HG03139 (cell line): ENCODE data around the gene MGME1.
"Not testable (repeated sequence)": the region's sequence is repeated elsewhere in the genome, so short reads cannot be mapped to it uniquely, and the experiment has no call there.

Source experiments
- ATAC-seq: cut with Tn5 transposase; IDR thresholded peaks from one replicate; pipeline ENCODE4 v1.9.1; 2021; ENCODE audit not compliant: unreplicated experiment

Gene MGME1

DNA sequence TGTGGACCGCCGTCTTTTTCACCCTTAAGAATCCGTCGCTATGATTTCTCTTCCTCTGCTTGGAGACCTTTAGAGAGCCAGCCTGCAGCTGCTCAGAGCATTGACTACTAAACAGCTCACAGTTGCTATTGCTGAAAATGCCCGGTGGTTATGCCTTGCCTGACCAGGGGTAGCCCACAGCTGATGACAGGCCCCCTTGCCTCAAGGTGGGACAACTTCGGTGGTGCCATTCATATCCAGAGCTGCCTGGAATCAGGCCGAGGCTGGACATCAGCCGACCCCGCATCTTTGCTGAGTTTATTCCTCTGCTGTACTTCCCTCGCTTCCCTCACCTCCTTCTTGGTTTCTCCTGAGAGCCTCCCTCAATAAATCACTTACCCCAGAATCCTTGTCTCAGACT, 49.3 kb downstream of the MGME1 start:
- ATAC-seq = no peak

DNA sequence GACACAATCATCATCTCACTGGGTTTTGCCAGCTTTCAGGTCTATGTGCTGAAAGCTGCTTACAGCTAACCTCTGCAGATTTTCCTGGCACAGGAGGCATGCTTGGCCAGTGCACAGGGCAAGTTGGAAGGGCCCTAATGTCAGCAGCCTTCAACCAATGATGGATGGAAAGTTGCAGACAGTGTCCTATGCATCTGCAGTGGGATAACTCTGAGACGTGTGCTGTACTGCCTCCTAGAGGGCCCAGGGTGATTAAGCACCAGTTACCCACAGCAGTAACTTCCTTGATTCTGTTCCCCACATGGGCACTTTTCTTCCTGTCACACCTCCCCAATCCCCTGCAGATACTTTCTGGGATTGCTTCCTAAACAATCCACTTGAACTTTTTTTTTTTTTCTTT, 50.2 kb downstream of the MGME1 start:
- no peak for ATAC-seq

DNA sequence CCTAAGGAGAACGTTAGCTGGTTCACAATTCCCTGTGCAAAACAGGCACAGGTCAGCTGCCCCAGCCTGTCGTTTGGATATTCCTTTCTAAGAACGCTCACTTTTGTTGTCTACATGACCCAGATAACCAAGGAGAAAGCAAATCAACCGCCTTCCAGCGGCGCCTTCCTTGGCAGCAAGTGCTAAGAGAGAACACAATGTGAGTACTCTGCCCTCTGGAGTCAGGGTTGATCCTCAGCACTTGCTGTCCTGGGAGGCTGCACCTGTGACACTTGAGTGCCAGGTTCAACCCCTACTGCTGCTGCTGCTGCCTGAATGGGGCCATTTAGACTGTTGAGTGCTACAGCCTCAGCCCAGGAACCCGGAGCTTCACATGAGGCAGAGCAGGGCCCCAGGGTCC, 52.1 kb downstream of the MGME1 start:
- ATAC-seq = no peak

DNA sequence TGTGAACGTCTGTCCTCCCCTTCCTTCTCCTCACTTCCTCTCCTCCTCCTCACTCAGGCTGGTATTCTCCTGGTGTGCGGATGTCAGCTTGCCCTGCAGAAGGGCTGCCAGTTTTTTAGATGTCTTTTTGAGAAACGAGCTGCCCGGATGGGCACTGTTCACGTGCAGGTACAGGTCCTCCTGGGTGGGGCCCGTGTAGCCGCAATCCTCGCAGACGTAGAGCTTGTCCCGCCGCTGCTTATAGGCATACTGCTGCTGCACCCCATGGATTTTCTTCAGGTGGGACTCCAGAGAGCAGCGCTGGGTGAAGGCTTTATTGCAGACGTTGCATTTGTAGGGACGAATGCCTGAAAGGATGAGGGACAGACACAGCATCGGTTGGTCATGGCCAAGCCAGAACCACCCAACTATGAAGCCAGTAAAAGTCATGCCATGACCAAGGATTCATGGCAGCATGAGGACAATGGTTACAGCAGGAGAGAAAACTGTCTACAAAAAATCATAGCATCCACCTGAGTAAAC, 55.8 kb downstream of the MGME1 start:
- ATAC-seq = no peak

DNA sequence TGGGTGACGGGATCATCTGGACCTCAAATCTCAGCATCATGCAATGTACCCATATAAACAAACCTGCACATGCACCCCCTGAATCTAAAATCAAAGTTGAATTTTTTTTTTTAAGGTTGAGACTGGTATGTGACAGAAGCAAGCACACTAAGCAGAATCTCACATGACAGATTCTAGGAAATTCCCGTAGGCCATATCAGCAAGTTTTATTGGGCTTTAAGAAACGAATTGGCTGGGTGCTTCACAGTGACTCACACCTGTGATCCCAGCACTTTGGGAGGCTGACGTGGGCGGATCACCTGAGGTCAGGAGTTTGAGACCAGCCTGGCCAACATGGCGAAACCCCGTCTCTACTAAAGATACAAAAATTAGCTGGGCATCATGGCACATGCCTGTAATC, 58.2 kb downstream of the MGME1 start:
- ATAC-seq = not testable (repeated sequence)

DNA sequence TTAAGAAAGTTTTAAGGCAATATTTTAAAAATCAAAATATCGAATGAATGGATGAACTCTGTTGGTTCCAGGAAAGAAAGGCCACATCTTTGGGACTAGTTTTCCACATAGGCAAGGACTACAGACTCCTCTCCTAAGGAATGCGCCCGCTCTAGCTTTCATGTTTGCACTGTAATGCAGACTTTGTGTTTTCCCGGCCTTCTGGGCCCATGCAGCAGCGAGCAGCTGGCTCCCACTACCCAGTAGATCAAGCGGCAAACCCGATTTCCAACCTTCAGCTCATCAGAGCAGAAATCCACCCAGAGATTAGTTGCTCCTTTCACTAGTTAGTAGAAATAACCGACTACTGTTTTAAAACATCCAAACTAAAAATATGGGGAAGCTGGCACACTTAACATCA, 61.2 kb downstream of the MGME1 start:
- no peak for ATAC-seq

DNA sequence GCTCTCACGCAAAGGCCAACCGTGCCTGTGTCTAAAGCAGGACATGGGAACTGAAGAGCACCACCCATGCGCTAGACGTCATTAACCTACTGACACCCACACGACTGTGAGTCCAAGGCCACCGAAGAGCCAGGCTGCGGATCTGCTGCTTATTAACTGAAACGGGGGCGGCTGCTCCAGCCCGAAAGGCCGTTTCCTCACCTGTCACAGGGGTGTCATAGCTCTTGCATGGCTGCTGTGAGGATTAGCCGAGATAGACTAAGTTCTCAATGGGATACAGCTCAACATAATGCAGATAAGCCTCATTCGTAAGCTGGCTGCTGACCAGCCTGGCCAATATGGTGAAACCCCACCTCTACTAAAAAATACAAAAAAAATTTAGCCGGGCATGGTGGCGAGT, 62.2 kb downstream of the MGME1 start:
- no peak for ATAC-seq

DNA sequence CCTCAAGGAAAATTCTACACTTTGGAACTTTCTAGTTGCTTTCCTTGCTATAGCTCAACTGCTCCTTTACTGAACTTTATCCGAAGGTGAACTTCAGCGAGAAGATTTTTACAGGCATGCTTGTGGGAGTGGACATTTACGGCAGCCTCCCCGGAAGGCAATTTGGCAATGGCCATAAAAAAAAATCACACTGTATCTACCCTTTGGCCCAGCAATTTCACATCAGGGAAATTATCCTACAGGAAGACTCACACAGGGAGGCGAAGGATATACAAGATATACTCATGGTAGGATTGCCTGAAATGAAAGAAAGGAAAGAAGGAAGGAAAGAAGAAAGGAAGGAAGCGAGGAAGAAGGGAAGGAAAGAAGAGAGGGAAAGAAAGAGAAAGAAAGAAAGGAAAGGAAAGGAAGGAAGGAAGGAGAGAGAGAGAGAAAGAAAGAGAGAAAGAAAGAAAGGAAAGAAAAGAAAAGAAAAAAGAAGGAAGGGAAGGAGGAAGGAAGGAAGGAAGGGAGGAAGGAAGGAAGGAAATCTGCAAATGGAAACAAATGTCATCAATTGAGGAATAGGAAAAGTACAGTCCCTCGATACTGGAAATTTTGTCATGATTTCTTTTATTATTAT, 63.2 kb downstream of the MGME1 start:
- no peak for ATAC-seq

DNA sequence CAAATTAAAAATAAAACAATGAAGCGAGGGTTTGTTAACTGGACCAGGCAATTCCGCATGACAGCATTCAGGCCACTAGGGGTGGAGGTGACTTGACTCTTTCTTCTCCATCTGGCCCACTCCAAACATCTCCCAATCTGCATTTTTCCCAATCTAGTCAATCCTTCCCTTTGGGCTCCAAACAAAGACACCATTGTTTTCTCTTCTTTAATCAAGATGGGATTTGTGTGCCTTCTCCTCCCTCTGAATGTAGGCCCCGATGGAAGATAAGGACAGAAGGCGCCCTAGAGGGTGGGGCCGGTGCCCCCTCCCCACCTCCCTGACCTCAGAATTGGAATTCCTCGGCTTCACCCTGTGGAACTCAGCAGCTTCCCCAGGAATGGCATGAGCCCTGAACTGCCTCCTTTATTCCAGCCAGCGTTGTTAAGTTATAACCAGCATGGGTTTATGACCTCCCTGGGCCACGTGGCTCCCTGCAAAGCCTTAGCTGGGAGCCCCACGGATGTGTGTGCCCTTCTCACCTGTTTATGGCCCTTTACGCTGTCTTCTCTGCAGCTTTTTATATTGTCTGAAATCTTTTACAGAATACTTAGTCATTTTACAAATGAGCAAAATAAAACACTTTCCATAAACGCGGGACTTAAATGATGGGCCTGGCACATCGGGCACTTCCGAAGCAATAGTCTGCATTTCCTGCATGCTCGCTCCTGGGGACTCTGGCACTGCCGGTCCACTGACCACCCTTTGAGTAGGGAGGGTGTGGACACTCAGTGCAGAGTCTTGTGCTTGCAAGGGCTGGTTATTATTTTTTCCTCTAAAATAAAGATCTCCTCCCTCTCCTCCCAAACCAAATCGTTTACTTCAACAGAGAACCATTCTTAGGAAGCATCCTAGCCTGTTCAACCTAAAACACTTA, 64.4 kb downstream of the MGME1 start:
- no peak for ATAC-seq

DNA sequence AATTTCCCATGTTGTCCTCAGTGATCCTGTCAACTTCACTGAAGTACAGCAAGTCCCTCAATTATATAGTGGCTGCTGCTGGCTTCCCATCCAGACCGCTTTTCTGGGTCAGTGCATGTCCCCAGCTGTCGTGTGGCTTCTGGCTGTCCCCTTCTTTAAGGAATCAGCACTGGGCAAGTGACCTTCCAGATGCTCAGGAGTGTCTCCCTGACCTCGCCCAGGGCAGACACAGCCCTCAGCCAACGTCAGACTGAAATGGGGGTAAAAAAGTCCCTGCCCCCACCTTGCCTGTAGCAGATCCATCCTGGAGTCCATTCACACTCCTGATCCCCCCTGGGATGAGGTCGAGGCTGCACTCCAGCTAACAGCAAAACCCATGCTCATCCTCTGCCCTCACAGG, 65.2 kb downstream of the MGME1 start:
- ATAC-seq = no peak

DNA sequence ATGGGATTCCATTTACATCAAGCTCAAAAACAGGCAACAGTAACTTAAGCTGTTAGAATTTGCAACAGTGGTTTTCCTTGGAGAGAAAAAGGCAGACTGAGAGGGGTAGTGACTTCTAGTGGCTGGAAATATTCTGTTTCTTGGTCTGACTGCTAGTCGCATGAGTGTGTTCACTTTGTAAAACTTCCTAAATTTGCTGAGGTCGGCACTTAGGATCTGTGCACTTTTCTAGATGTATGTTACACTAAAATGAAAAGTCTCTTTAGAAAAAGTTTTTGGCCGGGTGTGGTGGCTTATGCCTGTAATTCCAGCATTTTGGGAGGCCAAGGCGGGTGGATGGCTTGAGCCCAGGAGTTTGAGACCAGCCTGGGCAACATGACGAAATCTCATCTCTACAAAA, 70.2 kb downstream of the MGME1 start:
- no peak for ATAC-seq
